ENCODE results near the gene DPH6. TPM values are rescaled to one million over a fixed set of nuclear protein-coding genes. Genes with fewer than 3 reads are reported as not detected.

DPH6 gene
- total and polyA plus RNA-seq, 12 donors, result 6.1 to 25.8 (median 22.9) TPM

DNA sequence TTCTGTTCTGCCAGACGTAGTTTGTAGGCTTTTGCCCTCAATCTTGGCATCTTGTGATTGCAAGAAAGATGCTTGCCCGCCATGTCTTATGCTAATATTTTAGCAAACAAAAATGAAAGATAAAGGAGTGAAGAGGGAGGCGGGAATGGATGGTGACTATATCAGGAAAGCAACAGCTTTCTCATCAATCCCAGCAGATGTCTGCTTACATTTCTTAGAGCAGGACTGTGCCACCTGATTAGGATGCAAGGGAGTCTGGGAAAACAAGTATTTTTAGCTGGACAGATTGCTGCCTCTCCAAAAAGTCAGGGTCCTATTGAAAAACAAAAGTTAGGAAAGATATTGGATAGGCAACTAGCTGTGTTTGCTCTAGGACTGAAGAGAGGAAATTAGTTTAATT, 34.6 kb upstream of the DPH6 start:
- intact Hi-C loops (cut with DNase I), result no loop called here
- no peak overlapping the region for H3K4me3 ChIP-seq
- peaks cover 0 to 39% (median 7%) of the 10 kb centered on the region in 9 donors for H3K4me1 ChIP-seq
- DNase-seq (no peak), ATAC-seq (no peak)
- WGBS, 2 donors, result 82 to 84% methylated on average over 3 of the region's 3 CpGs
- peak overlapping the region in 2 of 10 donors; percentile 0 to 37 for H3K27ac ChIP-seq
- TF ChIP-seq, protein P1, sequence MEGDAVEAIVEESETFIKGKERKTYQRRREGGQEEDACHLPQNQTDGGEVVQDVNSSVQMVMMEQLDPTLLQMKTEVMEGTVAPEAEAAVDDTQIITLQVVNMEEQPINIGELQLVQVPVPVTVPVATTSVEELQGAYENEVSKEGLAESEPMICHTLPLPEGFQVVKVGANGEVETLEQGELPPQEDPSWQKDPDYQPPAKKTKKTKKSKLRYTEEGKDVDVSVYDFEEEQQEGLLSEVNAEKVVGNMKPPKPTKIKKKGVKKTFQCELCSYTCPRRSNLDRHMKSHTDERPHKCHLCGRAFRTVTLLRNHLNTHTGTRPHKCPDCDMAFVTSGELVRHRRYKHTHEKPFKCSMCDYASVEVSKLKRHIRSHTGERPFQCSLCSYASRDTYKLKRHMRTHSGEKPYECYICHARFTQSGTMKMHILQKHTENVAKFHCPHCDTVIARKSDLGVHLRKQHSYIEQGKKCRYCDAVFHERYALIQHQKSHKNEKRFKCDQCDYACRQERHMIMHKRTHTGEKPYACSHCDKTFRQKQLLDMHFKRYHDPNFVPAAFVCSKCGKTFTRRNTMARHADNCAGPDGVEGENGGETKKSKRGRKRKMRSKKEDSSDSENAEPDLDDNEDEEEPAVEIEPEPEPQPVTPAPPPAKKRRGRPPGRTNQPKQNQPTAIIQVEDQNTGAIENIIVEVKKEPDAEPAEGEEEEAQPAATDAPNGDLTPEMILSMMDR (IDR thresholded peaks at IDR 0.05), result no peak
- no peaks in the 10 kb centered on the region for H3K27me3 ChIP-seq
- H3K36me3 ChIP-seq, result no peaks in the 10 kb centered on the region
- no peaks in the 10 kb centered on the region for H3K9me3 ChIP-seq

DNA sequence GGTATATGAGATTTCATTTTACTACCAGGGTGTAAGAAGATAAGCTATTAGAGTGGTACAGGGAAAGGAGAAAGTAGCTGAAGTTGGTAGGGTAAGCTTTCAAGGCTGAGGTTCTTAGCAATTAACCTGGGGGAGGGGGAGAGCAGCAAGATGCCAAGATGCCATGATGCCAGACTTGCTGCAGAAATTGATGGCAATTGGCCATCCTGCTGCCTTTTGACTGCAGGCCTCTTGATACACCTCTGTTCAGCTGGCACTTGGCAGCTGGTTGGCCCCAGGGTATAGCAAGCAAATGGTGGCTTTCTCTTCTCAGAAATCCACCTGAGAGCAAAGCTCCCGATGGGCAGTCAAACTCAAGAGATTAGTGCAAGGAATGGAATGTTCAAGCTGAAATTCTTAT, 21.4 kb upstream of the DPH6 start:
- Histone ChIP-seq H3K4me1 (peaks cover 0 to 19% (median 0%) of the 10 kb centered on the region in 9 donors), H3K9me3 (no peaks in the 10 kb centered on the region), H3K4me3 (no peak overlapping the region), H3K27ac (peak overlapping the region in 8 of 10 donors; percentile 24 to 74 (median 61)), H3K36me3 (no peaks in the 10 kb centered on the region), H3K27me3 (no peaks in the 10 kb centered on the region)
- WGBS, 2 donors, result 40 to 50% methylated on average over 1 of the region's 1 CpG
- intact Hi-C loops (cut with DNase I), result no loop called here
- DNase-seq (no peak), ATAC-seq (peak in 6 of 8 donors; percentile 42 to 71 (median 58))
- TF ChIP-seq, protein P1 (IDR thresholded peaks at IDR 0.05), result no peak

DNA sequence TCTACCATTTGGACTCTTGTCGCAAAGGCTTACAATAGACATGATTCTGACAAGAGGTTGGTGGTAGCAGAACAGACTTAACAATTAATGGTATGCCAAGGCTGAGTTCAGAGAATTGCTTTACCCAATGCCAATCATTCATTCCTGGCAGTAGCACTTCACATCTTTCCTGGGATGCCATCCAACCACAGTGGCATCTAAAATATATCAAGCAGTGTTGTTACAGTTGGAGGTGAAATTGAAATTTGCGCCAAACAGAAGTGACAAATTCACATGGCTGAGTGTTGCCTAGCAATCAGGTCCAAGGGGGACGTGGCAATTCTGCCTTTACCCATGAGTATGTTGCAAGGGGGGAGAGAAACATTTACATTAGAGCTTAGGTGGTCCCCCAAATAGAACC, 21.0 kb upstream of the DPH6 start:
- DNase-seq (peak in 1 of 2 donors; percentile 43), ATAC-seq (peak; percentile 55 to 95 (median 83))
- Histone ChIP-seq H3K4me1 (peaks cover 0 to 19% (median 0%) of the 10 kb centered on the region in 9 donors), H3K27ac (peak overlapping the region in 8 of 10 donors; percentile 24 to 74 (median 61)), H3K9me3 (no peaks in the 10 kb centered on the region), H3K4me3 (no peak overlapping the region), H3K36me3 (no peaks in the 10 kb centered on the region), H3K27me3 (no peaks in the 10 kb centered on the region)
- 62 to 70% methylated on average over 3 of the region's 3 CpGs for WGBS, 2 donors
- TF ChIP-seq, protein P1 (IDR thresholded peaks at IDR 0.05), result no peak
- intact Hi-C loops (cut with DNase I), result no loop called here

DNA sequence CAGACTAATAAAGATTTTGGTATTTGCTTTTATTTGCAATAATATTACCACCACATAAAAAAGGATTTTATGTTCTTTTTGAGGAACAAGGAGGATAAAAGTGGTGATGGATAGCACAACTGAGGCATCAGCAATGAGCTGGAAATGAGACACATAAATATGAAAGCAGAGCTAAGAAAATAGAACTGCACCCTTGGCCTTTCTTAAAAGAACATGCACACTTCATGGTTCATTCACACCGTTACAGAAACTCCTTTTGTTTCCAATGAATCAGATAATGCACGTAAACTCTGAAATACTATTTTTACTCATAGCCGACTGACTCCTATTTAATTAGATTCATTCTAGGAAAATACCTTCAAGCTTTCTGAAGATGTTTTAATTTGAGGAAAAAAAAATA, 19.9 kb upstream of the DPH6 start:
- WGBS, 2 donors, result 53 to 59% methylated on average over 3 of the region's 3 CpGs
- intact Hi-C loops (cut with DNase I), result no loop called here
- Histone ChIP-seq H3K27ac (peak overlapping the region in 5 of 10 donors; percentile 54 to 74 (median 62)), H3K9me3 (no peaks in the 10 kb centered on the region), H3K27me3 (no peaks in the 10 kb centered on the region), H3K4me1 (peaks cover 0 to 19% (median 0%) of the 10 kb centered on the region in 9 donors), H3K36me3 (no peaks in the 10 kb centered on the region), H3K4me3 (no peak overlapping the region)
- TF ChIP-seq, protein P1 (IDR thresholded peaks at IDR 0.05), result no peak
- no peak for DNase-seq
- no peak for ATAC-seq
